HG02759 (cell line): Measurements from ENCODE around the gene WNK2.

Experiments
- ATAC-seq: cut with Tn5 transposase; IDR thresholded peaks from one replicate; pipeline ENCODE4 v1.9.1; 2021; ENCODE audit warnings: mild to moderate bottlenecking, moderate library complexity; ENCODE audit not compliant: unreplicated experiment

Gene WNK2

DNA sequence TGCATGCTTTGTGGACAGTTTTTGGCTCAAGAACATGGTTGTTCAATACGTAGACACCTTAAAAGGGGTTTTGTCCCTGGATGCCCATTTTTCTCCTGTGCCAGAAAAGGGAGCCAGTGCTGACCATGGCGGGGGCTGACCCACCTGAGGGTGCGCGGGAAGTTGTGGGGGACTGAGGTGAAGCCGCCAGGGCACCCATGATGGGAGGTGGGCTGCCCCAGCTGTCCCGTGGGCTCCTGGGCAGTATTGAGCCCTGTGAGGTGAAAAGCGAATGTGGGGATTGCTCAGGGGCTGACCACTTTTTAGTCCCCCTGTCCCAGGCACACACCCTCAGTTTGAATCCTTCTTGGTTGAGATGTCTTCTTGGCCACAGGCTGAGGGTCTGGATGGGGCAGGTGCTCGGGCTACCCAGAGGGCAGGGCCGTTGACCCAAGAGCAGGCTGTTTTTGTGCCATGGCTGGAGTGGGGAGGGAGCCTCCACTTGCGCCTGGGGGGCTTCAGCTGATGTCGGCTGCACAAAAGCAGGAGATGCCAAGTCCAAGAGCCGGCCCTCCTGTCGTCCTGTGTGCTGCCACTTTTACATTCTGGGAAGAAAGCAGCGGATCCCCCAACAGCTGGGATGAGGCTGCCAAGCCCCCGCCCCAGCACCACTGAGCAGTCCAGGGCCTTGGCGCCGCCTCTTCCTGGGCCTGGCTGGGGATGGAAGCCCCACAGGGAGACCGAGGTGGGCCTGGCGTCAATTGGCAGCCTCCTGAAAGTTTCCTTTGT, 120.1 kb downstream of the WNK2 start:
- no peak for ATAC-seq

DNA sequence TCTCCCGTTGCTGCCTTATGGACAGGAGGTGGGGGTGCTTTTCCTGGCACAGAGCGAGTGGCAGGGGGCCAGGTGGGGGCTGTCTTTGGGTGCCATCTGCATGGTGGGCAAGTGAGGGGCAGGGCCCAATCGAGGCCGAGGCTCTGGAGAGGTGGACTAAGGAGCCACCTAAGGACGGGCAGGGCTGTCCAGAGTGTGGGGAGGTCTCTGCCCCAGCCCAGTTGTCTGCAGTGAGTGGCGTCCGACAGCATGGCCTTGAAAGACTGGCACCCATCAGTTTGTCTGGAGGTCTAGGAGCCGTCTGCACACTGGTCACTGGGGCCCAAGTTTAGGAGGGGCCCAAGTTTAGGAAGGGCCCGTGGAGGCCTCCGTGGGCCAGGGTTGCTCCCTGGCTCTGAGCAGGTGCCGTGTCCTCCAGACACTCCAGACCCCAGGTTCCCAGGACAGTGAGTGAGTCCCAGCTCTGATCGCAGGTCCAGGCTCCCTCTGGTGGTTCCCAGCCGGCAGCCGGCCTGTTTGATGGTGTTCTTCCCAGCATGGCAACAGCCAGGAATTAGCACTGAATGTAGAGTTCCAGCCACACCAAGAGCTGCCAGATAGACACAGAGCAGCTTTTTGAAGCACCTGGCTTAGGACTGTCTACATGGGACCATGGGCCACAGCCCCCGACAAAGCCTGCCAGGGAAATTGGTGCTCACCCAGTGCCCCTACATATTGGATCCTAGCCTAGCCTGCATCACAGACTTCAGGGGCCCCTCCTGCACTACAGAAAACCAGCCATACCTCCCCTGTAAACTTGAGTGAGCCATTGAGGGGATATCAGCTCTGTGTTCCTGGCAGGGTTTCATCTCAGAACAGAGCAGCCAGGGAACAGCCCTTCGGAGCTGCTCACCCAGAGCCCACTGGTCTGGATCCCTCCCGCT, 120.9 kb downstream of the WNK2 start:
- no peak for ATAC-seq

- ATAC-seq, result no peak
These were observed 121.6 kb downstream of the WNK2 start for GRCh38 chr9:93305497-93306020.

GRCh38 chr9:93306081-93306480, 122.1 kb downstream of the WNK2 start:
- no peak for ATAC-seq

GRCh38 chr9:93306579-93307091, 122.7 kb downstream of the WNK2 start:
- no peak for ATAC-seq

DNA sequence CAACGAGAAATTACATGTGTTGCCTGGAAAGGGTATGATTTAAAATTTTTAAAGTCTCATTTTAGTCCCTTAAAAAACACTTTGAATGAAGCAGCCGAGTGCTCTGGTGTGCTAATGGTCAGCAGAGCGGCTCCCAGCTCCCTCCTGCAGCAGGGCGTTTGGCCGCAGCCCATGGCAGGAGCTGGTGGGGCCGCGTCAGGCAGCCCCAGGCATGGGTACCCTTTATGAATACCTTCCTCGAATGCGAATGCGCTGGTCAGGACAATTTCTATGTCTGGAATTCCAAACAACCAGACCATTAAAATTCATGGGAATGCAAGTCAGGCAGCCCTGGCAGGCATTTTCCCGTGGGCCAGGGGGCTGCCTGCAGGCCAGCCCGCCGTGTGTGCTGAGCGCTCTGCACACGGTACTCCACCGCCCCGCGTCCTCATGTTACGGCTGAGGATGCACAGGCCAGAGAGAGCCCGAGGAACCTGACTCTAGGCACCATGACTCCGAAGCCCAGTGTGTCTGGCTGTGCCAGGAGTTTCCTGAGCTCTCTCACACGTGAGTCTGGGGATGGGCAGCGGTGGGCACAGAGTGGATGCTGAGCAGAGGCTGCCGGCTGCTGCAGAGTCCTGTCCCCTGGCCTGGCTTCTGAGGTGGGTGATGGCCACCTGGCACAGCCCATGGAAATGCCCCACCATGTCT, 123.7 kb downstream of the WNK2 start:
- ATAC-seq, result no peak

DNA sequence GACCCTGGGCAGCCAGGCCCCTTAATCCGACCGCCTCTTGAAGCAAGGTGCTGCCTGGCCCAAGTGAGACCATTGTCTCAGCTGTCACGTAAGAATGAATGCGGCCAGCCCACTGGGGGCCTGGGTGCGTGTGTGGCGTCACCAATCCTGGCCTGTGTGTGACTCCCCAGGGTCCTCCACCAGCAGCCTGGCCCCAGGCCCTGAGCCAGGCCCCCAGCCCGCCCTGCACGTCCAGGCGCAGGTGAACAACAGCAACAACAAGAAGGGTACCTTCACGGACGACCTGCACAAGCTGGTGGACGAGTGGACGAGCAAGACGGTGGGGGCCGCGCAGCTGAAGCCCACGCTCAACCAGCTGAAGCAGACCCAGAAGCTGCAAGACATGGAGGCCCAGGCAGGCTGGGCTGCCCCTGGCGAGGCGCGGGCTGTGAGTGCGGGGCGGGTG, 124.2 kb downstream of the WNK2 start:
- ATAC-seq, result no peak

GRCh38 chr9:93308676-93309075, 124.7 kb downstream of the WNK2 start:
- no peak for ATAC-seq

DNA sequence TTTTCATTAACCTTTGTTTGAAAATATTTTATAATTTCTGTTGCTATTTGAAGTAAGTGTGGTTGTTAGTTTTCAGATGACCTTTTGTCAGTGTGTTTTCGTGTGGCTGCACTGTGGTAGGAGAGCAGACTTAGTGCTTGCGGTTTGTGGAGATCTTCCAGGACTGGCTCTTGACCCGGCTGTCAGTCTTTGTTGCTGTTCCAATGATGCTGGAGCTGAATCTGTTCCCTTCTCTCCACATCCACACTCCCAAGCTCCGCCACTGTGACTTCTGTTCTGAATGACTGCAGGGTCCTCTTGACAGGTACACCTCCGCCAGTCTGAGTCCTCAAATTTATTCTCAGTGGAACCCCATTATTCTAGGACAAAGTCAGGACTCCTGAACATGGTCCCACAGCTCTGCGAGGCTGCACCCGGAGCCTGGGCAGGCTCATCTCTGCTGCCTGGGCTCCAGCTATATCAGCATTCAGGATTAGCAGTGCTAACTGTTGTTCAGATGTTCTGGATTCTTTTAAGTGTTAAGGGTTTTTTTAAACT, 126.0 kb downstream of the WNK2 start:
- no peak for ATAC-seq

DNA sequence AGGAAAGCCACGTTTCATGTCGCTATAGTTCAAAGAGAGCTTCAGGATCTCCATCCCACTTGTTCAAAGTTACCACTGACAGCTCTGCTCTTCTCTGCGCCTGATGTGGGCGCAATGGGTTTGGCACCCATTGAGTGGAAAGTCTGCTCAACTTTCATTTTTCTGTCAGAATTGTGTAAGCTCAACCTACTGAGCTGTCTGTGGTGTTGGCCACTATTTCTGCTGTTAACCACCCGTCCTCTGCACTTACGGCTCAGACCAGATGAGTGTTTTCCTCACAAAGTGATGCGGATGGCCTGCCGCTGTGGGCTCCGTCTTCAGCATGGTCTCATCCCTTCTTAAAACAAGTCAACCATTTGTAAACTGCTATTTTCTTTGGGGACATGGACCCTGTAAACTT, 131.2 kb downstream of the WNK2 start:
- ATAC-seq, result no peak

- no peak for ATAC-seq
These were observed 132.0 kb downstream of the WNK2 start for GRCh38 chr9:93315960-93316359.

- ATAC-seq, result no peak
These were observed 133.0 kb downstream of the WNK2 start for GRCh38 chr9:93316726-93317494.

DNA sequence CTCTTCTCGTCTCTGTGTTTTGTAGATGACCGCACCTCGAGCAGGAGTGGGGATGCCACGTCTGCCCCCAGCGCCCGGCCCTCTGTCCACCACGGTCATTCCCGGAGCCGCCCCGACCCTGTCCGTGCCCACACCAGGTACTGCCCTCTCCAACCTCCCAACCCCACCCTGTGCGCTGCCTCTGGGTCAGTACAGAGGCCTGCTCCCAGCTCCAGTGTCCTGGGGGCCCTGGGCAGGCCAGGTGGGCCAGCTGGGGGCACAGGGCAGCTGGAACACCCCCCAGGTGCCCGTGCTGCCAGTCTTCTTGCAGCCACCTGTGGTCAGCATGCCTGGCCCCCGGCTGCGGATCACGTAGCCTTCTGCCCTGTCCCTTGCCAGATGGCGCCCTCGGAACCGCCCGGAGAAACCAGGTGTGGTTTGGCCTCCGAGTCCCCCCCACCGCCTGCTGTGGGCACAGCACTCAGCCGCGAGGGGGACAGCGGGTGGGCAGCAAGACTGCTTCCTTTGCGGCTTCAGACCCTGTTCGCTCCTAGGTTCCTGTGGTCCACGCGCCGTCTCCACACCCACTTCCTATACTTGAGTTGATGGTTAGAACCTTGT, 133.7 kb downstream of the WNK2 start:
- ATAC-seq, result no peak

- no peak for ATAC-seq
These were observed 134.5 kb downstream of the WNK2 start for GRCh38 chr9:93318480-93318879.

- no peak for ATAC-seq
These were observed 135.5 kb downstream of the WNK2 start for GRCh38 chr9:93319301-93319991.

DNA sequence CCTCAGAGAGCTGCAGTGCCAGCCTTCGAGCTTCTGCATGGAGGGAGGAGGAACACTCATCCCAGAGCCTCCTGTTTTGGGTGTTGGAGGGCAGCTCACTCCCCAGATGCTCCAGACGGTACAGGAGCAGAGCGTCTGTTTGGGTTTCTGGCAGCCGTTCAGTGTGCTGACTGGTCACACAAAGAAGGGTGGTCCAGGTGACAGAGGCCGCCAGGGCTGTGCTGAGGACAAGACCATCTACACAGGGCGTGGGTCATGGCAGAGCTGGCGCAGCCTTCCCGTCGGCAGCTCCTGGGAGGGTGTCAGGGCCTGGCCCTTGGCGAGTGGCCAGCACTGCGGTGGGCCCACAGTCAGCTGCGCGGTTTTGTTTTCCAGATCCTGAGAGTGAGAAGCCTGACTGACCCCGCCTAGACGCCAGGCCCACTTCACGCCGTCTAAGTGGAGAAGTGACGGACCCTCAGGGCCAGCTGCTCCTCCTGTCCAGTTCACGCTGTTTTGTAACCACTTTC, 136.1 kb downstream of the WNK2 start:
- ATAC-seq, result no peak

GRCh38 chr9:93320591-93321219, 136.8 kb downstream of the WNK2 start:
- no peak for ATAC-seq

- ATAC-seq, result no peak
These were observed 137.3 kb downstream of the WNK2 start for GRCh38 chr9:93321220-93321610.
